Brain microvascular endothelial cell (primary cell): ENCODE data around the gene ZNF70.

ENCODE experiments used
- DNase-seq: peaks from one replicate; pipeline ENCODE4 v3.0.0-alpha.2; 2020
- H3K27ac ChIP-seq: fragments of 250-450 bp; sonication (Bioruptor Pico); 2 replicates; pipeline ENCODE4 v1.5.1; 2020; ENCODE audit warnings: mild to moderate bottlenecking, moderate library complexity
- H3K27me3 ChIP-seq: fragments of 250-450 bp; sonication (Bioruptor Pico); replicated peaks from 2 replicates; pipeline ENCODE4 v1.5.1; 2020; ENCODE audit warnings: mild to moderate bottlenecking
- H3K36me3 ChIP-seq: fragments of 250-450 bp; sonication (Bioruptor Pico); replicated peaks from 2 replicates; pipeline ENCODE4 v1.5.1; 2020; ENCODE audit warnings: mild to moderate bottlenecking
- H3K4me3 ChIP-seq: 2 replicates; pipeline ENCODE4 v1.5.1; 2011; ENCODE audit warnings: low read depth, mild to moderate bottlenecking, control low read depth, low read length, moderate library complexity
- CTCF ChIP-seq: IDR thresholded peaks from 2 replicates; pipeline ENCODE4 v1.5.1; 2011; ENCODE audit warnings: low read depth, mild to moderate bottlenecking, moderate library complexity, low read length, control low read depth, inconsistent platforms; ENCODE audit errors: missing control alignments
- in situ Hi-C: cut with HindIII; loops from 2 replicates; pipeline ENCODE4 v1.10.0; 2017; ENCODE audit warnings: low sequenced_read_pairs, low pct_ligation_motif_present

The ZNF70 gene

GRCh38 chr22:23772649-23773473 is 21.9 kb upstream of the ZNF70 start, which contains the start of gene MMP11:
MMP11 (plus strand) TSS chr22:23772849; CDS start chr22:23772871, 22 bp downstream.
- peak within 1 kb of the TSS; percentile 50 for H3K4me3 ChIP-seq
- no peak for TF ChIP-seq CTCF
- DNase-seq, result no peak
- no peaks in the 10 kb centered on the region for H3K27me3 ChIP-seq
- no peaks in the 10 kb centered on the region for H3K36me3 ChIP-seq
- in situ Hi-C loops, result no loop called here
- H3K27ac ChIP-seq, result no peak within 1 kb of the TSS

GRCh38 chr22:23772315-23772648 is 21.4 kb upstream of the ZNF70 start:
- in situ Hi-C loops, result no loop called here
- Histone ChIP-seq H3K27me3 (no peaks in the 10 kb centered on the region), H3K4me3 (peak overlapping the region; percentile 47), H3K27ac (no peak overlapping the region), H3K36me3 (no peaks in the 10 kb centered on the region)
- DNase-seq, result no peak
- no peak for TF ChIP-seq CTCF

- in situ Hi-C loops, result no loop called here
Observed at GRCh38 chr22:23769321-23769965, 18.5 kb upstream of the ZNF70 start.

GRCh38 chr22:23767673-23768548 is 17.0 kb upstream of the ZNF70 start, which contains the start of gene CHCHD10:
CHCHD10 (minus strand) TSS chr22:23767972; CDS start chr22:23767874, 98 bp downstream.
- no peaks in the 10 kb centered on the region for H3K27me3 ChIP-seq
- TF ChIP-seq CTCF, result peak; percentile 87
- H3K4me3 ChIP-seq, result peak within 1 kb of the TSS; percentile 65
- in situ Hi-C loops, result no loop called here
- H3K27ac ChIP-seq, result no peak within 1 kb of the TSS
- DNase-seq, result peak; percentile 61
- no peaks in the 10 kb centered on the region for H3K36me3 ChIP-seq

More at GRCh38 chr22:23769321-23769965, 18.5 kb upstream of the ZNF70 start:
- no peaks in the 10 kb centered on the region for H3K27me3 ChIP-seq
- no peak for TF ChIP-seq CTCF
- H3K27ac ChIP-seq, result no peak overlapping the region
- no peaks in the 10 kb centered on the region for H3K36me3 ChIP-seq
- no peak for DNase-seq
- H3K4me3 ChIP-seq, result no peak overlapping the region

GRCh38 chr22:23767303-23767672 is 16.4 kb upstream of the ZNF70 start:
- Histone ChIP-seq H3K27ac (no peak overlapping the region), H3K4me3 (peak overlapping the region; percentile 65), H3K27me3 (no peaks in the 10 kb centered on the region), H3K36me3 (no peaks in the 10 kb centered on the region)
- TF ChIP-seq CTCF, result no peak
- no peak for DNase-seq
- in situ Hi-C loops, result no loop called here
